Stomach smooth muscle (tissue), 2 donors: ENCODE data around the gene STXBP5.

Experiments
- H3K27ac ChIP-seq: one replicate; pipeline ENCODE4 v1.7.0; 2013; ENCODE audit warnings: mild to moderate bottlenecking, low read length, inconsistent platforms
- H3K27me3 ChIP-seq, 2 donors: one replicate each; pipeline ENCODE4 v1.7.0; 2013; ENCODE audit warnings: low read length in 2 of 2; ENCODE audit not compliant: insufficient read depth in 2 of 2, control insufficient read depth in 1 of 2
- H3K36me3 ChIP-seq, 2 donors: one replicate each; pipeline ENCODE4 v1.7.0; 2013; ENCODE audit warnings: low read length in 2 of 2; ENCODE audit not compliant: control insufficient read depth in 2 of 2, insufficient read depth in 2 of 2
- H3K4me1 ChIP-seq: one replicate; pipeline ENCODE4 v1.7.0; 2013; ENCODE audit warnings: low read length; ENCODE audit not compliant: control insufficient read depth, insufficient read depth
- H3K4me3 ChIP-seq, 2 donors: one replicate each; pipeline ENCODE4 v1.7.0; 2013; ENCODE audit warnings: low read length in 2 of 2
- H3K9ac ChIP-seq, 2 donors: one replicate each; pipeline ENCODE4 v1.7.0; 2013; ENCODE audit warnings: low read length in 2 of 2, mild to moderate bottlenecking in 1 of 2
- H3K9me3 ChIP-seq, 2 donors: one replicate each; pipeline ENCODE4 v1.7.0; 2013; ENCODE audit warnings: low read length in 2 of 2; ENCODE audit not compliant: control insufficient read depth in 2 of 2
- donor health status: healthy.
- donor health status: Pancreatic carcinoma.

Gene STXBP5

GRCh38 chr6:147298461-147298860, 94.2 kb downstream of the STXBP5 start:
- no peak overlapping the region for H3K9ac ChIP-seq
- peaks cover 0 to 4% of the 10 kb centered on the region in 2 donors for H3K36me3 ChIP-seq
- no peak overlapping the region for H3K27ac ChIP-seq
- no peaks in the 10 kb centered on the region for H3K9me3 ChIP-seq
- H3K27me3 ChIP-seq: no peaks in the 10 kb centered on the region
- H3K4me1 ChIP-seq: no peaks in the 10 kb centered on the region
- no peak overlapping the region for H3K4me3 ChIP-seq

DNA sequence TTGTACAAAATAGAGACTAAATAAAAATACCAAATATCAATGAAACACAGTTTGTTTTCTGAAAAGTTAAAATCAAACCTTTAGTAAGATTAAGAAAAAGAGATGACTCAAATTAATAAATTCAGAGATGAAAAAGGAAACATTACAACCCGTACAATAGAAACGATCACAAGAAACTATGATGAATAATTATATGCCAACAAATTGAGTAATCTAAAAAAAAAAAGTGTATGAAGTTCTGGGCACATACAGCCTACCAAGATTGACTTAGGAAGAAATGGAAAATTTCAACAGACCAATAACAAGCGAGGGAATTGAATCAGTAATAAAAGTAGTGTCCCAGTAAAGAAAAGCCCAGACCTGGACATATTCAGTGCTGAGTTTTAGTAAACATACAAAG, 94.8 kb downstream of the STXBP5 start:
- Histone ChIP-seq H3K27me3 (no peaks in the 10 kb centered on the region), H3K4me3 (no peak overlapping the region), H3K9me3 (no peaks in the 10 kb centered on the region), H3K9ac (no peak overlapping the region), H3K4me1 (no peaks in the 10 kb centered on the region), H3K36me3 (peaks cover 0 to 7% of the 10 kb centered on the region in 2 donors), H3K27ac (no peak overlapping the region)

- Histone ChIP-seq H3K9me3 (no peaks in the 10 kb centered on the region), H3K36me3 (peaks cover 0 to 10% of the 10 kb centered on the region in 2 donors), H3K4me1 (no peaks in the 10 kb centered on the region), H3K9ac (no peak overlapping the region), H3K4me3 (no peak overlapping the region), H3K27ac (no peak overlapping the region), H3K27me3 (no peaks in the 10 kb centered on the region)
These were observed 96.9 kb downstream of the STXBP5 start for GRCh38 chr6:147301070-147301469.

DNA sequence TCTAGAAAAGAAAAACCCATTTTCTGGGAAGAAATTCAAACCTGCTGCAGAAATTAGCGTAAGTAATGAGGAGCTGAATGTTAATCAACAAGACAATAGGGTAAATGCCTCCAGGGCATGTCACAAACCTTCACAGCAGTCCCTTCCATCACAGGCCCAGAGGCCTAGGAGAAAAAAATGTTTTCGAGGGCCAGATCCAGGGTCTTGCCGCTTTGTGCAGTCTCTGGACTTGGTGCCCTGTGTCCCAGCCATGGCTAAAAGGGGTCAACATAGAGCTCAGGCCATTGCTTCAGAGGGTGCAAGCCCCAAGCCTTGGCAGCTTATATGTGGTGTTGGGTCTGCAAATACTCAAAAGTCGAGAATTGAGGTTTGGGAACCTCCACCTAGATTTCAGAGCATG, 99.8 kb downstream of the STXBP5 start:
- peaks cover 0 to 6% of the 10 kb centered on the region in 2 donors for H3K36me3 ChIP-seq
- no peaks in the 10 kb centered on the region for H3K4me1 ChIP-seq
- no peaks in the 10 kb centered on the region for H3K27me3 ChIP-seq
- no peak overlapping the region for H3K4me3 ChIP-seq
- H3K9me3 ChIP-seq: no peaks in the 10 kb centered on the region
- no peak overlapping the region for H3K27ac ChIP-seq
- no peak overlapping the region for H3K9ac ChIP-seq

DNA sequence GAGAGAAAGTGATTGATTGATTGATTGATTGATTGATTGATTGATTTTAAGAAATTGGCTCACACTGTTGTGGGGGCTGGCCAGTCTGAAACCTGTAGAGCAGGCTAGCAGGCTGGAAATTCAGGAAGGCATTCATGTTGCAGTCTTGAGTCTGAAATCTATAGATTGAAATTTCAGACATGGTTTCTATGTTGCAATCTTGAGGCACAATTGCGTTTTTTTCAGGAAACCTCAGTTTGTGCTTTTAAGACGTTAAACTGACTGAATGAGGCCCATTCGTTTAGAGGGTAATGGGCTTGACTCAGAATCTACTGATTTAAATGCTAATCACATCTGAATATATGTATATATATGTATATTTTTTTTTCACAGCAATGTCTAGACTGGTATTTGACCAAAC, 106.3 kb downstream of the STXBP5 start:
- peaks cover 0 to 6% of the 10 kb centered on the region in 2 donors for H3K36me3 ChIP-seq
- H3K4me3 ChIP-seq: no peak overlapping the region
- no peaks in the 10 kb centered on the region for H3K4me1 ChIP-seq
- H3K9me3 ChIP-seq: no peaks in the 10 kb centered on the region
- H3K27me3 ChIP-seq: no peaks in the 10 kb centered on the region
- H3K27ac ChIP-seq: no peak overlapping the region
- no peak overlapping the region for H3K9ac ChIP-seq

- Histone ChIP-seq H3K27me3 (no peaks in the 10 kb centered on the region), H3K36me3 (peaks cover 2 to 11% of the 10 kb centered on the region in 2 donors), H3K27ac (no peak overlapping the region)
These were observed 107.0 kb downstream of the STXBP5 start for GRCh38 chr6:147311218-147311617.

GRCh38 chr6:147321260-147321659, 117.0 kb downstream of the STXBP5 start:
- no peaks in the 10 kb centered on the region for H3K27me3 ChIP-seq
- H3K36me3 ChIP-seq: peaks cover 0 to 3% of the 10 kb centered on the region in 2 donors
- H3K9me3 ChIP-seq: no peaks in the 10 kb centered on the region
- H3K4me3 ChIP-seq: no peak overlapping the region
- H3K4me1 ChIP-seq: no peaks in the 10 kb centered on the region
- H3K9ac ChIP-seq: no peak overlapping the region
- H3K27ac ChIP-seq: no peak overlapping the region

More at GRCh38 chr6:147311218-147311617, 107.0 kb downstream of the STXBP5 start:
- no peaks in the 10 kb centered on the region for H3K4me1 ChIP-seq
- H3K9me3 ChIP-seq: no peaks in the 10 kb centered on the region
- H3K9ac ChIP-seq: no peak overlapping the region
- no peak overlapping the region for H3K4me3 ChIP-seq

DNA sequence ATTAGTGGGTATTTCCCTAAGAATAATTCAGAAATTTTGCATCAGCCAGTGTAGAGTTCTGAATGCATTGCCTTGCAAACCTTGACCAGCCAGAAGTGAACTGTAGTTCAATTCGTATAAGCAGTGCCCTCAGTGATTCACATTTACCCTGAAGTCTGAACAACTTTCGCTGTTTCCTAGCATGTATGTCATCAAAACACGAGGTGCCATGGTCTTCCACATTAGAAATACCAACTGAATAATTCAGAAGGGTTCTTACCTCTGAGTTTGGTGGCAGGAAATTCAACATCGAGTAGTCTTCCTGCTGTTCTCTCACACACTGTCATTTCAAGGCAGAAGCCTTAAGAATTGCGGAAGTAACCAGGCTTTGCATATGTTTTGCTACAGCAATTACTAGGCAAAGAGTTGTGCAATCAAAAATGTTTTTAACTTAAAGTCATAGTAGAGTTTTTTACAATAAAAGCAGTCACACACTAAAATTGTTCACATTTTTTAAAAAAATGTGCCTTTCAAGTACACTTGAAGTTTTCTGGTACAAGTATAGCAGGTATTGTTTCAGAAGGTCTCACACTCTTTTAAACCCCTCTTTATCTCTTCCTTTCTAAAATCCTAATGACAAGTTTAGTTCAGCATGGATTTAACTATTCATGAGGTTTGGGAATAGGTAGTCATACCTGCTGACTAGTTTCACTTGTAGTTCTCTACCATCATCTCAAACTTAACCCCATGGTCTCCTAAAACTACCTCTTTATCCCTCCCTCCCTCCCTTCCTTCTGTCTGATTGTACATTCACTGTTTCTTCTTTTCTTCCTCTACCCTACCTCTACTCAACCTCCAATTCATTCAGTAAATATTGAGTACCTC, 118.3 kb downstream of the STXBP5 start:
- no peak overlapping the region for H3K9ac ChIP-seq
- H3K27me3 ChIP-seq: no peaks in the 10 kb centered on the region
- no peak overlapping the region for H3K4me3 ChIP-seq
- no peaks in the 10 kb centered on the region for H3K9me3 ChIP-seq
- H3K27ac ChIP-seq: no peak overlapping the region
- H3K4me1 ChIP-seq: no peaks in the 10 kb centered on the region
- no peaks in the 10 kb centered on the region for H3K36me3 ChIP-seq

DNA sequence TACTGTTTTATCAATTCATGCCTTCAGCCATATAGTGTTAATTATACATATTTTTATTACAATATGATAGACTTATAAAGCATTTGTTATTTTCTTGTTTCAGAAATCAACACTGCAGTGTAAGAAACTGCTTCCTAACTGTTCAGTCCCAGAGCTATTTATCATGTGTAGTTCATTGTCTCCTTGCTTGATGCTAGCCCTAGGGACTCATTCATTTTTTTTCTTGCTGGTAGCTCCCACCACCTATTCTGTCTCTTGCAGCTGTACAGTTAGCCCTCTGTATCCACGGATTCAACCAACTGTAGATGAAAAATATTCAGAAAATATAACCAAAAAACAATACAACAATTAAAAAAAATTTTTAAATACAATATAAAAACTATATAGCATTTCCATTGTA, 121.3 kb downstream of the STXBP5 start:
- H3K36me3 ChIP-seq: peaks cover 3% of the 10 kb centered on the region in 2 donors
- H3K9me3 ChIP-seq: no peaks in the 10 kb centered on the region

DNA sequence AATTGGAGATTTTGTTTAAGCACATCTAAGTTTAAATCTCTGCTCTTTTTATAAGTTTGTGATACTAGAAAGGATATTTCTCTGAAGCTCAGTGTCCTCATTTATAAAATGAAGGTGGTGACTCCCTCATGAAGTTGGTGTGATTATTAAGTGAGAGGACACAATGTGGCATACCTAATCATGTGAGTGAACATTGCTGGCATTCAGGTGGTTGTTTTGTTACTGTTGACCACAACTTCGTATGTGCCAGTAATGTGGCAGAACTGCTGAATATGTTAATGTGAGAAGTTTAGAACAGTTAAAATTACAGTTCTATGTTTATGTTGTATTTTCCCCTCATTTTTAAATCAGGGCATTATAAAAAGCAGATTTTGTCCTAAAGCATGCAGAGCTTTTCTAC, 127.2 kb downstream of the STXBP5 start:
- Histone ChIP-seq H3K4me1 (no peaks in the 10 kb centered on the region), H3K36me3 (peaks cover 3 to 5% of the 10 kb centered on the region in 2 donors), H3K27ac (no peak overlapping the region), H3K9me3 (no peaks in the 10 kb centered on the region), H3K27me3 (no peaks in the 10 kb centered on the region), H3K9ac (no peak overlapping the region), H3K4me3 (no peak overlapping the region)

More for the DNA sequence above, 121.3 kb downstream of the STXBP5 start:
- Histone ChIP-seq H3K27ac (no peak overlapping the region), H3K9ac (no peak overlapping the region), H3K4me3 (no peak overlapping the region), H3K27me3 (no peaks in the 10 kb centered on the region), H3K4me1 (no peaks in the 10 kb centered on the region)

- Histone ChIP-seq H3K4me1 (no peaks in the 10 kb centered on the region), H3K4me3 (no peak overlapping the region), H3K9me3 (no peaks in the 10 kb centered on the region), H3K27ac (no peak overlapping the region), H3K27me3 (no peaks in the 10 kb centered on the region), H3K36me3 (peaks cover 2 to 5% of the 10 kb centered on the region in 2 donors), H3K9ac (no peak overlapping the region)
These were observed 133.7 kb downstream of the STXBP5 start for GRCh38 chr6:147337921-147338320.
